Gastrocnemius medialis (tissue), 4 donors: ENCODE data around the gene TRIM44. TPM values are rescaled to one million over a fixed set of nuclear protein-coding genes. Genes with fewer than 3 reads are reported as not detected.

ENCODE experiments used
- ATAC-seq, 2 donors: fragments of 150-250 bp; one replicate each; pipeline ENCODE4 v1.9.1; 2016
- DNase-seq, 2 donors: peaks; one replicate each; pipeline ENCODE4 v3.0.0-alpha.2; 2019
- H3K27ac ChIP-seq, 4 donors: fragments of 200-600 bp; sonication (generic); 1 replicate in 1 of 4; 2 replicates in 3 of 4; pipeline ENCODE4 v1.5.1; 2016 to 2018; ENCODE audit warnings: mild to moderate bottlenecking in 2 of 4, moderate library complexity in 1 of 4
- H3K27me3 ChIP-seq, 3 donors: fragments of 200-600 bp; sonication (generic) in 2 of 3; 1 replicate in 1 of 3; 2 replicates in 2 of 3; pipeline versions ENCODE4 v1.5.1 to v1.6.0; 2016 to 2019; ENCODE audit warnings: mild to moderate bottlenecking in 1 of 3, moderate library complexity in 1 of 3
- H3K36me3 ChIP-seq, 2 donors: fragments of 200-600 bp; sonication (generic) in 1 of 2; one replicate each; pipeline ENCODE4 v1.5.1; 2017 to 2018
- H3K4me1 ChIP-seq, 2 donors: fragments of 200-600 bp; sonication (generic) in 1 of 2; one replicate each; pipeline ENCODE4 v1.5.1; 2016 to 2017; ENCODE audit warnings: mild to moderate bottlenecking in 2 of 2
- H3K4me3 ChIP-seq, 4 donors: fragments of 200-600 bp; sonication (generic) in 3 of 4; 1 replicate in 1 of 4; 2 replicates in 3 of 4; pipeline ENCODE4 v1.5.1; 2016 to 2019; ENCODE audit warnings: mild to moderate bottlenecking in 2 of 4
- H3K9me3 ChIP-seq, 3 donors: fragments of 200-600 bp; sonication (generic) in 2 of 3; 1 replicate in 1 of 3; 2 replicates in 2 of 3; pipeline ENCODE4 v1.5.1; 2016 to 2019
- POLR2A ChIP-seq, 2 donors: fragments of 450-650 bp; IDR thresholded peaks; one replicate each; pipeline ENCODE4 v1.6.1; 2017; ENCODE audit warnings: antibody characterized with exemption in 2 of 2, mild to moderate bottlenecking in 2 of 2, moderate library complexity in 2 of 2
- in situ Hi-C, 4 donors: fragments of 200-750 bp; cut with MboI; loops; one replicate each; pipeline versions ENCODE4 v1.15.0 to v1.8.0; 2017; ENCODE audit warnings: low sequenced_read_pairs in 4 of 4
- intact Hi-C: fragments of 100-400 bp; cut with DNase I; formaldehyde crosslinking; loops from one replicate; pipeline ENCODE4 v1.15.1; 2023; ENCODE audit warnings: low total_unique reads
- total RNA-seq, 4 donors: library from RNA; depleted of rRNA; stranded (reverse); fragments of >200 nt; gene quantifications; one replicate each; pipeline versions ENCODE4 v1.1.0 to v1.2.3, GENCODE V29; 2016
- TF ChIP-seq, protein P1 (sequence below), 5 experiments: fragments of 450-650 bp in 3 of 5; fragments of 200-600 bp in 2 of 5; sonication (generic) in 2 of 5; IDR thresholded peaks in 4 of 5; conservative IDR thresholded peaks in 1 of 5; 1 replicate in 4 of 5; 2 replicates in 1 of 5; pipeline ENCODE4 v1.5.1; 2016 to 2019; ENCODE audit warnings: antibody characterized with exemption in 5 of 5, mild to moderate bottlenecking in 3 of 5, moderate library complexity in 3 of 5

The TRIM44 gene
- total RNA-seq, 4 donors from 2014 or later, result 25.5 to 30.5 (median 26.2) TPM

DNA sequence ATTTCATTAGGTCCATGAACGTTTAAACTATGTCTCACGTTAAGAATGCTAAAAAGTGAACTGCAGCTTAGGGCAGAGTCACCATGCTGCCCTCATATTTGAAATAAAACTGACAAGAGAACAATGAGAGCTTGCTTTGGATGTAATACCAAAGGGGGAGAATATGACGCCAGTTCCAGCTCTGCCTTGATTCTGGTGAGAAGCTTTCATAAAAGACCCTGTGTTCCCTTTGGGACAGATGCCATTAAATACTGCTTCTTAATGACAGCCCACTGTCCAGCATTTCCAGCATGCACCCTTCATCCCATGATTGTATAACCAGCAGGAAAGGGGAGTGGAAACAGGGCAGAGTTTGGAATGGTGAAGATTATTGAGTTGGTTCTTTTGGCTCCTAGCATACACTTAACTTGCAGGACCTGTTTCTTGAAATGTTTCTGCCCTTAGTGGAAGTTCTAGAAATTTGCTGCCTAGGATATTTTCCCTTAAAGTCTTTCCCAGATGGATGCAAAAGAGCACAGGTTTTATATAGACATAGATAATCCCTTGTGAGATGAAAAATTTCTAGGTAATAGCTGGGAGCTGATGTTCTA, 142.0 kb downstream of the TRIM44 start:
- TF ChIP-seq, protein P1, sequence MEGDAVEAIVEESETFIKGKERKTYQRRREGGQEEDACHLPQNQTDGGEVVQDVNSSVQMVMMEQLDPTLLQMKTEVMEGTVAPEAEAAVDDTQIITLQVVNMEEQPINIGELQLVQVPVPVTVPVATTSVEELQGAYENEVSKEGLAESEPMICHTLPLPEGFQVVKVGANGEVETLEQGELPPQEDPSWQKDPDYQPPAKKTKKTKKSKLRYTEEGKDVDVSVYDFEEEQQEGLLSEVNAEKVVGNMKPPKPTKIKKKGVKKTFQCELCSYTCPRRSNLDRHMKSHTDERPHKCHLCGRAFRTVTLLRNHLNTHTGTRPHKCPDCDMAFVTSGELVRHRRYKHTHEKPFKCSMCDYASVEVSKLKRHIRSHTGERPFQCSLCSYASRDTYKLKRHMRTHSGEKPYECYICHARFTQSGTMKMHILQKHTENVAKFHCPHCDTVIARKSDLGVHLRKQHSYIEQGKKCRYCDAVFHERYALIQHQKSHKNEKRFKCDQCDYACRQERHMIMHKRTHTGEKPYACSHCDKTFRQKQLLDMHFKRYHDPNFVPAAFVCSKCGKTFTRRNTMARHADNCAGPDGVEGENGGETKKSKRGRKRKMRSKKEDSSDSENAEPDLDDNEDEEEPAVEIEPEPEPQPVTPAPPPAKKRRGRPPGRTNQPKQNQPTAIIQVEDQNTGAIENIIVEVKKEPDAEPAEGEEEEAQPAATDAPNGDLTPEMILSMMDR (IDR thresholded peaks at IDR 0.05 in 4 of 5, conservative IDR thresholded peaks at IDR 0.05 in 1 of 5), result no peak
- TF ChIP-seq POLR2A (IDR thresholded peaks at IDR 0.05), result no peak
- H3K36me3 ChIP-seq, result no peaks in the 10 kb centered on the region
- intact Hi-C loops, result no loop called here
- H3K9me3 ChIP-seq, result no peaks in the 10 kb centered on the region
- H3K27me3 ChIP-seq, result no peaks in the 10 kb centered on the region
- ATAC-seq (no peak), DNase-seq (no peak)
- no peak overlapping the region for H3K4me3 ChIP-seq
- peaks cover 19 to 21% of the 10 kb centered on the region in 2 donors for H3K4me1 ChIP-seq
- no peak overlapping the region for H3K27ac ChIP-seq
- in situ Hi-C loops, result loop anchor here in 3 of 4 donors (25.0 kb wide), 2 partner anchors 458 to 683 kb away; no protein-coding TSS in a partner anchor

- no peaks in the 10 kb centered on the region for H3K27me3 ChIP-seq
- in situ Hi-C loops (loop anchor here in 3 of 4 donors (25.0 kb wide), 2 partner anchors 453 to 678 kb away; no protein-coding TSS in a partner anchor), intact Hi-C loops (no loop called here)
- no peak overlapping the region for H3K4me3 ChIP-seq
- TF ChIP-seq POLR2A (IDR thresholded peaks at IDR 0.05), result no peak
- TF ChIP-seq, protein P1 (IDR thresholded peaks at IDR 0.05 in 4 of 5, conservative IDR thresholded peaks at IDR 0.05 in 1 of 5), result no peak
- no peak for DNase-seq
- ATAC-seq, result no peak
- H3K4me1 ChIP-seq, result peaks cover 29 to 32% of the 10 kb centered on the region in 2 donors
- no peak overlapping the region for H3K27ac ChIP-seq
- H3K36me3 ChIP-seq, result no peaks in the 10 kb centered on the region
- no peaks in the 10 kb centered on the region for H3K9me3 ChIP-seq
These were observed 147.0 kb downstream of the TRIM44 start for GRCh38 chr11:35809561-35809960.

DNA sequence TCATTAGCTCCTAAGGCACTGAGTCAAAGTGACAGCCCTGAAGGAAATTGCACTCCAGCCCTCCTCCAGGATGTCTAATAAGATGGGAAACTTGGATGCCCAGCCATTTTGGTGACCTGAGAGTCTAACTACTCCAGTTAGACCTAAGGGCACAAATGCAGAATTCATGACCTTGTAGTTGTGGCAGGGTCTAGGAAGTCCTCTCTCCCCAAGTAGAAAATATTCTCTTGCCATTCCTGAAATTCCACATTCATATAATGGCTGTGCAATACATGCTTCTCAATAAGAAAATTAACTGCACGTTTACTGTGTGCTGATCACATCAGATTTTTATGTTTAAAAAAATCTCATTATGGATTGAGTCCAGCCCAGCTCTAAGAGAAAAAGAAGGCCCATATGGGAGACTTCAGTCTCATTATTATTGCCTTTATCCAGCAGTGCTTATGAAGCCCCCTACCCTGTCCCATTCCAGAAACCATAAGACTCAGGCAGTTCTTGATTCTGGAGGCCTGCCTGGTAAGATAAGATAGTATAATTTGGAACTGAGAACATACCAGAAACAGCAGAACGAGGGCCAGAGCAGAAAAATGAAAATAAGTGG, 147.6 kb downstream of the TRIM44 start:
- Histone ChIP-seq H3K36me3 (no peaks in the 10 kb centered on the region), H3K9me3 (no peaks in the 10 kb centered on the region), H3K27ac (no peak overlapping the region), H3K27me3 (no peaks in the 10 kb centered on the region), H3K4me1 (peaks cover 32 to 33% of the 10 kb centered on the region in 2 donors), H3K4me3 (no peak overlapping the region)
- DNase-seq (no peak), ATAC-seq (no peak)
- TF ChIP-seq POLR2A (IDR thresholded peaks at IDR 0.05), result no peak
- TF ChIP-seq, protein P1 (IDR thresholded peaks at IDR 0.05 in 4 of 5, conservative IDR thresholded peaks at IDR 0.05 in 1 of 5), result no peak
- in situ Hi-C loops, result loop anchor here in 3 of 4 donors (10.0 to 25.0 kb wide), 3 partner anchors 315 to 677 kb away; no protein-coding TSS in a partner anchor
- intact Hi-C loops, result no loop called here

- peak in 1 of 2 donors; percentile 24 for ATAC-seq
- no peak for DNase-seq
- no peaks in the 10 kb centered on the region for H3K36me3 ChIP-seq
- H3K9me3 ChIP-seq, result no peaks in the 10 kb centered on the region
- TF ChIP-seq, protein P1 (IDR thresholded peaks at IDR 0.05 in 4 of 5, conservative IDR thresholded peaks at IDR 0.05 in 1 of 5), result no peak
- no peak for TF ChIP-seq POLR2A (IDR thresholded peaks at IDR 0.05)
- no peak overlapping the region for H3K27ac ChIP-seq
- H3K4me3 ChIP-seq, result no peak overlapping the region
- in situ Hi-C loops (loop anchor here in 3 of 4 donors (10.0 to 25.0 kb wide), 3 partner anchors 313 to 676 kb away; no protein-coding TSS in a partner anchor), intact Hi-C loops (no loop called here)
- peaks cover 26 to 28% of the 10 kb centered on the region in 2 donors for H3K4me1 ChIP-seq
- H3K27me3 ChIP-seq, result no peaks in the 10 kb centered on the region
These were observed 149.2 kb downstream of the TRIM44 start for GRCh38 chr11:35811783-35812182.
